ENCODE measurements around the gene SH3GL3. TPM values are rescaled to one million over a fixed set of nuclear protein-coding genes. Genes with fewer than 3 reads are reported as not detected.

SH3GL3 gene
- total and polyA plus RNA-seq, 2 of the 8 experiments (the other 6 are each of a cell fraction or from before 2014, with no cell fraction given) = 14.1 to 19.1 TPM

DNA sequence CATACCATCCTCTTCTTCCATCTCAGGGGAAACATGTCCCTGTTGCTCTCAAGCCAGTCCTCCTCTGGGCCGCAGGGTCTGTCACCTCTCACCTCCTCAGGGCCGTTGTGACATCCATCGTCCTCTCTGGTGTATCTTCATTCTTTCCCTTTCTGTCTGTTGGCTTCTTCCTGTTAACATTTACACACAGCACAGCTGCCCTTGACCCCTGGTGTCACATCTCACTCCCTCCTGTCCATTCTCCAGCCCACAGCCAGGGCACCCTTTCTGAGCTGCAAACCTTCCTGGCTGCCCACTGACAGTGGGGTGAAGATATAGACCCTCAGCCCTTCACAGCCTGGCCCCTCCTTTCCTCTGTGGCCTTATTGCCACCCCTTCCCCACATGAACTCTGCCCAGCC lies 127.2 kb downstream of the SH3GL3 start:
- Histone ChIP-seq H3K4me3 (ENCODE audit: extremely low read depth in 1 of 4, insufficient read depth in 2 of 4, low read depth in 3 of 4, low read length in 4 of 4) (no peak overlapping the region), H3K4ac (replicated peaks; ENCODE audit: insufficient read length, low read depth, low read length) (no peak overlapping the region), H3K9ac (replicated peaks in 1 of 4; ENCODE audit: extremely low read depth in 1 of 4, low read depth in 3 of 4, low read length in 3 of 4) (no peak overlapping the region), H2BK20ac (ENCODE audit: low read length) (no peak overlapping the region), H3K4me1 (replicated peaks in 1 of 4; ENCODE audit: control insufficient read depth in 3 of 4, insufficient read depth in 4 of 4, low read length in 3 of 4) (no peaks in the 10 kb centered on the region), H3K27ac (ENCODE audit: low read depth, low read length) (no peak overlapping the region), H3K14ac (ENCODE audit: insufficient read length) (no peak overlapping the region), H2BK12ac (ENCODE audit: low read depth, low read length) (no peak overlapping the region), H2AK5ac (ENCODE audit: low read depth, low read length) (no peak overlapping the region), H4K91ac (replicated peaks; ENCODE audit: insufficient read length, low read length) (no peak overlapping the region), H4K5ac (ENCODE audit: insufficient read length, low read depth, low read length) (no peak overlapping the region), H4K20me1 (replicated peaks in 1 of 2; ENCODE audit: control insufficient read depth in 1 of 2, insufficient read depth in 2 of 2, low read length in 2 of 2) (no peaks in the 10 kb centered on the region), H3K23ac (ENCODE audit: insufficient read length) (no peak overlapping the region), H2BK5ac (ENCODE audit: low read depth, low read length) (no peak overlapping the region), H2AFZ (ENCODE audit: low read length) (no peak overlapping the region), H3K18ac (ENCODE audit: extremely low read depth, low read length) (no peak overlapping the region), H3K23me2 (ENCODE audit: low read depth, low read length) (no peaks in the 10 kb centered on the region), H2BK15ac (ENCODE audit: low read length) (no peak overlapping the region), H3K79me1 (ENCODE audit: low read depth, low read length) (no peaks in the 10 kb centered on the region), H4K8ac (ENCODE audit: extremely low read depth, insufficient read depth, low read length) (no peak overlapping the region), H3K79me2 (ENCODE audit: control insufficient read depth in 1 of 2, insufficient read depth in 2 of 2, low read length in 2 of 2) (no peaks in the 10 kb centered on the region), H3K4me2 (ENCODE audit: insufficient read depth in 1 of 2, low read depth in 2 of 2, low read length in 2 of 2) (no peak overlapping the region), H3K56ac (replicated peaks; ENCODE audit: insufficient read length, low read depth, low read length) (no peak overlapping the region), H3K9me3 (ENCODE audit: insufficient read depth in 2 of 2, low read depth in 1 of 2, low read length in 1 of 2) (no peaks in the 10 kb centered on the region), H2BK120ac (replicated peaks; ENCODE audit: low read depth, low read length) (no peak overlapping the region), H3K36me3 (ENCODE audit: control insufficient read depth in 2 of 4, insufficient read depth in 4 of 4, low read length in 3 of 4) (no peaks in the 10 kb centered on the region), H3K27me3 (replicated peaks in 1 of 4; ENCODE audit: control insufficient read depth in 3 of 4, extremely low read depth in 1 of 4, insufficient read depth in 3 of 4, low read length in 3 of 4) (no peaks in the 10 kb centered on the region)
- POLR2A ChIA-PET (ENCODE audit: partially characterized antibody) = no interaction called here
- 100% methylated on average over 3 of the region's 3 CpGs; no CpG with 5 or more reads in 1 of the 2 experiments for WGBS, 2 experiments (ENCODE audit: extremely low coverage in 1 of 2, insufficient coverage in 1 of 2, insufficient read length in 1 of 2, insufficient replicate concordance in 2 of 2, low coverage in 1 of 2, low lambda C conversion rate in 2 of 2, missing lambda C conversion rate in 1 of 2)
- CTCF ChIA-PET (ENCODE audit: partially characterized antibody) = interaction anchor here (0.6 to 6.2 kb wide), 14 partner anchors 8 to 427 kb away, joined by 3 to 60 read pairs (median 4); partner anchors contain the start of gene SH3GL3
- DNase-seq (ENCODE audit: low read depth in 1 of 2, low spot score in 2 of 2) (no peak), FAIRE-seq (no peak)
- no peak for TF ChIP-seq TBP (IDR thresholded peaks at IDR 0.05; ENCODE audit: low read depth, low read length)
- TF ChIP-seq JUND (IDR thresholded peaks at IDR 0.05; ENCODE audit: low read length) = no peak
- no peak for TF ChIP-seq NANOG (IDR thresholded peaks at IDR 0.05; ENCODE audit: insufficient read depth, low read depth, low read length, poor library complexity, severe bottlenecking)

All from H1 (cell line).